Measurements from ENCODE around the gene KNCN.

Gene KNCN

GRCh38 chr1:46506470-46507219 is 44.8 kb downstream of the KNCN start:
- TF ChIP-seq CTCF (IDR thresholded peaks at IDR 0.05): no peak
- Histone ChIP-seq H3K4me3 (no peak overlapping the region), H3K27ac (no peak overlapping the region)
- DNase-seq (ENCODE audit: low spot score): no peak

- H3K27ac ChIP-seq: no peak overlapping the region
- H3K4me3 ChIP-seq: no peak overlapping the region
- TF ChIP-seq CTCF (IDR thresholded peaks at IDR 0.05): no peak
- no peak for DNase-seq (ENCODE audit: low spot score)
These were observed 48.0 kb downstream of the KNCN start for GRCh38 chr1:46503421-46503820.

- DNase-seq (ENCODE audit: low spot score): no peak
- no peak for TF ChIP-seq CTCF (IDR thresholded peaks at IDR 0.05)
- no peak overlapping the region for H3K27ac ChIP-seq
- no peak overlapping the region for H3K4me3 ChIP-seq
These were observed 49.9 kb downstream of the KNCN start for GRCh38 chr1:46501528-46501927.

- TF ChIP-seq CTCF (IDR thresholded peaks at IDR 0.05): no peak
- no peak for DNase-seq (ENCODE audit: low spot score)
- Histone ChIP-seq H3K27ac (no peak overlapping the region), H3K4me3 (no peak overlapping the region)
These were observed 53.8 kb downstream of the KNCN start for GRCh38 chr1:46497665-46498064.

GRCh38 chr1:46497020-46497419 is 54.4 kb downstream of the KNCN start:
- DNase-seq (ENCODE audit: low spot score): no peak
- TF ChIP-seq CTCF (IDR thresholded peaks at IDR 0.05): no peak
- no peak overlapping the region for H3K27ac ChIP-seq
- no peak overlapping the region for H3K4me3 ChIP-seq

- DNase-seq (ENCODE audit: low spot score): no peak
- Histone ChIP-seq H3K27ac (no peak overlapping the region), H3K4me3 (no peak overlapping the region)
- TF ChIP-seq CTCF (IDR thresholded peaks at IDR 0.05): no peak
These were observed 54.9 kb downstream of the KNCN start for GRCh38 chr1:46496505-46496904.

- Histone ChIP-seq H3K4me3 (no peak overlapping the region), H3K27ac (no peak overlapping the region)
- no peak for TF ChIP-seq CTCF (IDR thresholded peaks at IDR 0.05)
- DNase-seq (ENCODE audit: low spot score): no peak
These were observed 55.7 kb downstream of the KNCN start for GRCh38 chr1:46495778-46496177.

Data from coronary artery (tissue), 2 donors.